Dermis microvascular lymphatic vessel endothelial cell (primary cell): Measurements from ENCODE around the gene FHDC1. TPM values are rescaled to one million over a fixed set of nuclear protein-coding genes. Genes with fewer than 3 reads are reported as not detected.

Experiments used
- DNase-seq, 2 donors: peaks; one replicate each; pipeline versions ENCODE4 v3.0.0 to v3.0.0-alpha.2; 2010; ENCODE audit warnings: low read depth in 2 of 2
- total RNA-seq: library from RNA; depleted of rRNA; stranded (reverse); fragments of >200 nt; gene quantifications from 2 replicates; pipeline ENCODE4 v1.2.1, GENCODE V29; 2014

FHDC1 gene
- total RNA-seq, 1 donor from 2014 or later: 0.13 TPM

DNA sequence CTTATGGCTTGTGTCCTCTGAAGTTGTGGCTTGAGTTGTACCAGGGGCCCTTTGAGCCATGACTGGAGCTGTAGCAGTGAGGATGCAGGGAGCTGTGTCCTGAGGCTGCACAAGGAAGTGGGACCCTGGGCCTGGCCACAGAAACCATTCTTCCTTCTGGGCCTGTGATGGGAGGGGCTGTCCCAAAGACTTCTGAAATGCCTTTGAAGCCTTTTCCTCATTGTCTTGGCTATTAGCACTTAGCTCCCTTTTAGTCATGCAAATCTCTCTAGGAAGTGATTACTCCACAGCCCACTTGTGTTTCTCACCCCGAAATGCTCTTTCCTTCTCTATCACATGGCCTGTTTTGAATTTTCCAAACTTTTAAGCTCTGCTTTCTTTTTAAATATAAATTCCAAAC is 92.4 kb downstream of the FHDC1 start:
- DNase-seq: no peak

Other genes with a start within 250 kb of the FHDC1 start
- under 0.01 and 0.13 TPM in 2 replicates for gene TIGD4, start 156.6 kb upstream of the FHDC1 start, total RNA-seq
- gene ARFIP1, start 156.4 kb upstream of the FHDC1 start, total RNA-seq: 23.9 and 26.8 TPM in 2 replicates